Measurements from ENCODE around the gene AHRR.

The AHRR gene

GRCh38 chr5:386432-387341 lies 65.2 kb downstream of the AHRR start:
- DNase-seq (ENCODE audit: low read depth): no peak
- no peak for TF ChIP-seq CTCF (IDR thresholded peaks at IDR 0.05; ENCODE audit: low read depth, low read length, missing control alignments)
- H3K4me3 ChIP-seq (ENCODE audit: low read depth, low read length): no peak overlapping the region

DNA sequence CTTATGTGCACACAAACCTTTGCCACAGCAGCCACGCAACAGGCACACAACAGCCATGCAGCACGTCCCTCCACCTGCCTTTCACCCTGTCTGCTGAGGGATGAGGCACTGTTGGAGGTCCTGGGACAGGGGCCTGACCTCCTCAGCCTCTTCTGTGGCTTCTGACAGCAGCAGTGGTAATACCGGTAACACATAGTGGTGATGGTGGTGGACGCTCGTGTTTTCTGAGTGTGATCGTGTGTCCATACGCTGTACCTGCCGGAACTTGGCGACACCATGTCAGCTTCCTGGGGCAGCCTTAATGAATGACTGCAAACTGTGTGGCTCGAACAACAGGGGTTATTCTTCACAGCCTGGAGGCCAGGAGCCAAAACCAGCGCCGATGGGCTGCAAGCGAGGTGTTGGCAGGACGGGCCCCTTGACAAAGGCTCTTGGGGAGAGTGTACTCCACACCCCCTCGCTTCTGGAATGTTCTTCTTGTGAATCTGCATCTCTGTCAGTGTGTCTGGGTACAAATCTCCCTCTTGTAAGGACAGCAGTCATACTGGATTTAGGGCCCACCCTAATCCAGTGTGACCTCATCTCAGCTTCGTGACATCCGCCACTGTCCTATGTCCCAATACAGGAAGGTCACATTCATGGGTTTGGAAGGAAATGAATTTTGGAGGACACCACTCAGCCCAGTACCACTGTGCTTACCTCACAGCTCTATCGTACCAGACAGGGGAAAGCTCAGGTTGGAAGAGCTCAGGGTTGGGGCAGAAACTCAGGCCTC lies 66.2 kb downstream of the AHRR start:
- TF ChIP-seq CTCF (IDR thresholded peaks at IDR 0.05; ENCODE audit: low read depth, low read length, missing control alignments): no peak
- no peak overlapping the region for H3K4me3 ChIP-seq (ENCODE audit: low read depth, low read length)
- DNase-seq (ENCODE audit: low read depth): no peak

DNA sequence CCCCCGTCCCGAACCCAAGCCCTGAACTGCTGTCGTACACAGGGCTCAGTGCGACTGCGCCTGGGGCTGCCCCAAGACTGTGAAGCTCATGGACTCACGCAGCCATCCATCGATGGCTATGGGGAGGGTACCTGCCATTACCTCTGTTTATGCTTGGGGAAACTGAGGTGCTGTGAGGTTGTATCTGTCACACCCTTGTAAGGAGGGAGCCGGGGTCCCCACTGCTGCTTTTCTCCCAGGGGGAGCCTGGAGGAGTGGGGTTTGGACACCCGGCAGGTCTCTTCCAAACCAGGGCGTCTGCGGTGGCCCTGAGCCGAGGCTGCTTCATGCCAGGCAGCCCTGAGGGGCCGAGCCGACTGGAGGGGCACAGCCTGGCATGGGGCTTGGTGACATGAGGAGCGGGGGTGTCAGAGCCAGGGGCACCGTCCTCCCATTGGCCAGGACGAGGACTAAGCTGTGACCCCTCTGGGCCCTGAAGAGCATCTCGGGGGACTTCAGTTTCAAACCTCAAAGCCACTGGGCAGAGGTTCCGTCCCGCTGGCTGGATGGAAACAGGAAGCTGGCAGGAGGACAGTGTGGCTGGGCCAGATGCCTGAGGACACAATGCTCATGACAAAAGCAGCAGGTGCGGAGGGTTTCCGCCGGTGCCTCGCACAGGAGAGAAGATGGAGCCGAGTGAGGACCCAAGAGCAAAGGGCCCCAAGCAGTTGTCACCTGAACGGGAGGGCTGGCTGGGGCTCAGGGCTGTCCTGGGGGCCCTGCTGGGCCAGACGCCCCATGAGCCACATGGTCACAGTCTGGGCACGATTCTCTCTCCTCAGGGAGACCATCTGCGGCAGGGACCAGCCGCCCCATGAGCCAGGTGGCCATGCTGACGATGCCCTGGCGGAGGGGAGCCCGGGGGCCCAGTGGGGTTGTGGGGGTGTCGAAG lies 67.0 kb downstream of the AHRR start:
- no peak for TF ChIP-seq CTCF (IDR thresholded peaks at IDR 0.05; ENCODE audit: low read depth, low read length, missing control alignments)
- DNase-seq (ENCODE audit: low read depth): no peak
- no peak overlapping the region for H3K4me3 ChIP-seq (ENCODE audit: low read depth, low read length)

DNA sequence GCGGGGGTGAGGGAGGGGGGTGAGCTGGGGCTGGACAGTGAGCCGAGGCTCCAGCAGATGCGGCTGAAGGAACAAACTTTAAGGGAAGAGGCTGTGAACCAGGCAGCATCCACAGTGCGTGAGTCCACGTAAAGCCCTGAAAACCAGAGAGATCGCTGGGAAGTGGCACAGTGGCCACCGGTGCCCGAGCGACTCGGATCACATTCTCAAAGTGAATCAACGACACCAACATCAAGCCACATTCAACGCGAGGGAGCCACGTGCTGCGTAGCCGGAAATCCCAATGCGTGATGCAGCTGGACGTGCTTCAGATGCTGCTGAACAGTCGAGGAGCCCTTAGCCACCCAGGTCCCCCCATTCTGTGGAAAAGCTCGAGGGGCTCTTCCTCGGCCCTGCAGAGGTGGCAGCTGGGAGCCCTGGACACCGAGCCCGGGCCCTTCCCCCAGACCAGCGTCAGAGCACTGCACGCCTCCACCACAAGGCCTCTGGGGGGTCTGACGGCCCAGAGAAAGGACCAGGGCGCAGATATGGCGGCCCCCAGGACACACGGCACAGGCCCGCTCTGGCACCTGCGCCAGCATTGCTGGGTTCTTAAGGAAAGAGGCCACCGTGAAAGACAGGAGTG lies 67.8 kb downstream of the AHRR start:
- no peak for TF ChIP-seq CTCF (IDR thresholded peaks at IDR 0.05; ENCODE audit: low read depth, low read length, missing control alignments)
- no peak overlapping the region for H3K4me3 ChIP-seq (ENCODE audit: low read depth, low read length)
- no peak for DNase-seq (ENCODE audit: low read depth)

DNA sequence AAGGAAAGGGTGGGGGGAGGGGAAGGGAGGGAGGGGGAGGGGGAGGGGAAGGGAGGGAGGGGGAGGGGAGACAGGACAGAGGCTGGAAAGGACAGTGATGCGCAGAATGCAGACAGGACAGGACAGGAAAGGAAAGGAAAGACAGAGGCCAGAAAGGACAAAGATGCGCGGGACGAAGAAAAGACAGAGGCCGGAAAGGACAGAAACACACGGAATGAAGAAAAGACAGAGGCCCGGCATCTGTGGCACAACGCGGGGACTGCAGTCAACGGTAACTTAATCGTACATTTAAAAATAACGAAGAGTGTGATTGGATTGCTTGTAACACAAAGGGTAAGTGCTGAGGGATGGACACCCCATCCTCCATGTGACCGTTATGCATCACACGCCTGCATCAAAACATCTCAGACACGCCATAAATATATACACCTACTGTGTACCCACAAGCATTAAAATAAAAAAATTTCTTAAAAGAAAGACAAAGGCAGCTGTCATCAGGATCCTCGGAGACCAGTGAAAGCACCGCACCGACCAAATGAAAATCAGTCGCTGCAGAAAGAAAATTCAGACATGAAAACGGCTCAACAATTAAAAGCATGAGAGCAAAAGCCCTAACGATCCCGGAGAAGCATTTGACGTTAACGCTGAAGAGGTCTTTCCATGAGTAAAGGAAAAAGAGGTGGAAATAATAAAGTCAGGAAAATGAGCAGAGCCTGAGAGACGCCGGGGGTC lies 68.5 kb downstream of the AHRR start:
- TF ChIP-seq CTCF (IDR thresholded peaks at IDR 0.05; ENCODE audit: low read depth, low read length, missing control alignments): no peak
- no peak overlapping the region for H3K4me3 ChIP-seq (ENCODE audit: low read depth, low read length)
- no peak for DNase-seq (ENCODE audit: low read depth)
